GM21619 (cell line): Measurements from ENCODE around the gene WSCD2.
A peak's percentile ranks its signal among the peaks of the same experiment; 100 is the strongest.

Source experiments
- ATAC-seq: cut with Tn5 transposase; IDR thresholded peaks from one replicate; pipeline ENCODE4 v1.9.1; 2021; ENCODE audit not compliant: unreplicated experiment

The WSCD2 gene

GRCh38 chr12:108107293-108107692 is 21.8 kb upstream of the WSCD2 start:
- ATAC-seq: no peak

DNA sequence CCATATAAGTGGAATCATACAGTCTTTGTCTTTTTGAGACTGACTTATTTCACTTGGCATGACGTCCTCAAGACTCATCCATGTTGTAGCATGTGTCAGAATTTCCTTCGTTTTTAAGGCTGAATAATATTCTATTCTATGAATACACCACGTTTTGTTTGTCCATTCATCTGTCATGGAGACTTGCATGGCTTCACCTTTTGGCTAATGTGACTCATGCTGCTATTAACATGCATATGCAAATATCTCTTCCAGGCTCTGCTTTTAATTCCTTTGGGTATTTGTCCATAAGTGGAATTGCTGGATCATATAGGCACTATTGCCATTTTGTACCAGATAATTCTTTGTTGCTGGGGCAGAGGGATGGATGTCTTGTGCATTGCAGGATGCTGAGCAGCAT is 19.6 kb upstream of the WSCD2 start:
- no peak for ATAC-seq

GRCh38 chr12:108109954-108110353 is 19.1 kb upstream of the WSCD2 start:
- no peak for ATAC-seq

- ATAC-seq: no peak
Measured at GRCh38 chr12:108110844-108111243, 18.2 kb upstream of the WSCD2 start.

GRCh38 chr12:108112832-108113556 is 16.1 kb upstream of the WSCD2 start:
- ATAC-seq: no peak

- no peak for ATAC-seq
Measured at GRCh38 chr12:108115123-108116121, 13.7 kb upstream of the WSCD2 start.

- no peak for ATAC-seq
Measured at GRCh38 chr12:108116254-108116653, 12.8 kb upstream of the WSCD2 start.

DNA sequence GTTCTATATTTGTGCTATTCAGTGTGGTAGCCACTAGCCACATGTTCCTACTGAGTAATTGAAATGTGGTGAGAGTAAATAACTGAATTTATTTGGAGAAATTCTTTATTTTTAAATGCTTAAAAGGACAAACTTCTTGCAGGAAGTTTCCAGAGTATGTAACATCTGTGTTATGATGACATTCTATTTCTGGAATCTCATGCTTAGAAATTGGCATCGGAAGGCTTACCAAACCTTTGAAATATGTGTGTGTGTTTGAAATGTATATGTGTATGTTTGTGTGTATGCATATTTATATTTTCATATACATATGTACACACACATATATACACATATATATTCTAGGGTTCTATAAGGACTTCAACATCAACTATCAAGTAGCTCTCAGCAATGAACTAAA is 12.4 kb upstream of the WSCD2 start:
- ATAC-seq: no peak

DNA sequence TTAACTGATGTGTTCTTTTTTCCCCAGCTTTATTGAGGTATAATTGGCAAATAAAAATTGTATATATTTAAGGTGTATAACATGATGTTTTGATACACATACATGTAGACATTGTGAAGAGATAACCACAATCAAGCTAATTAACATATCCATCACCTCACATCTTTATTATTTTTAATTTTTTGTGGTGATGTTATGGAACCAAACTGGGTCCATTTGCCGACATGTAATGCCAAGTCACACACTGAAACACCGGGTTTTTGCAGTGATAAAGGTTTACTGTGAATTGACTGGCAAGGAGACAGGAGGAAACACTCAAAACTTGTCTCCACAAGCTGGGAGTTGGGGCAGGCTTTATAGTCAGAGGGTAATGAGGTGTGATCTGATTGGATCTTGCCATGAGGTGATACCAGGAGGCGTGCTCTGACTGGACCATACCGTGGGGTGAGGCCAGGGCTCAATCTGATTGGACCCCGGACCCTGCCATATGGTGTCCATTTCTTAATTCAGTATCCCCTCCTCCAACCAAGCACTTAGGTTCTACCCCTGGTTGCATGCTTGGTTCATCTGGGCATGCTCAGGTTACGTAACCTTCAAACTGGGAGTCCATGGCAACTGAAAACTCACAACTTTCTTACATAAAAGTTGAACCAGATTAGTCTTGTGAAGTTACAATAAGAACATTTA is 11.8 kb upstream of the WSCD2 start:
- no peak for ATAC-seq

- ATAC-seq: no peak
Measured at GRCh38 chr12:108117902-108118301, 11.2 kb upstream of the WSCD2 start.

DNA sequence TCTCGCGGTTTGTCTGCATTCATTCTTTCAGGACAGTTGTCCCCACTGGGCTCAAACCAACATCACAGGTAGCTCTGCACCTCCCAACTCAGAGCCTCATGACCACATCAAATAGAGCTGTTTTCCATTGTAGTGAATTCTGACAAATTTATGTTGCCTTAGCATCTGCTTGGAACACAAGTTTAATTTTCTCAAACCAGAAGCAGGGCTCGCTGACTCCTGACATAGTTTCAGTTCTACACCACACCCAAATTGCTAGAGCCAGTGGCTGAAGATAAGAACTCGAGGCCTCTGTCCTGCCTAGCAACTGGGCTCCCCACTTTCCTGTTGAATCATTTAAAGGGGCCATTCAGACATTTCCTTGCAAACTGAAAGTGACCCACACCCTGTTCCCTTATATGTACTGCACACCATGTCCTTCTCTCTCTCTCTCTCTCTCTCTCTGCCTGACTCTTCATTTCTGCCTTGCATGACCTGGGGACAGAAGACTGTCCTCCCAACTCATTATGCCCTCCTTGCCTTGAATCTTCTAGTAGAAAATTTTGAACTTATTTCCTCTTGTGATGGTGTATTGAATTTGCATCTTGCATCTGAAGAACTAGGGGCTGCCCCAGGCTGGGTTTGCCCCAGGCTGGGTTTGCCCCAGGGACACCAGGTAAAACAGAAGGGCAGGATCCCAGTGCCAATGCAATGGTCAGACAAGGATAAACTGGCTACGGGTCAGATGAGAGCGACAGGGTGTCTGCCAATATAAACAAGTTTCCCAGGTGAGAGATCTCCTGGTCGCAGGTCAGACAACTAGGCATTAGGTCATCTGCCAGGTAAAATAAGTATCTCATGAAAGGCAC is 9.7 kb upstream of the WSCD2 start:
- peak; percentile 58 for ATAC-seq

GRCh38 chr12:108119974-108120862 is 8.9 kb upstream of the WSCD2 start:
- ATAC-seq: no peak

DNA sequence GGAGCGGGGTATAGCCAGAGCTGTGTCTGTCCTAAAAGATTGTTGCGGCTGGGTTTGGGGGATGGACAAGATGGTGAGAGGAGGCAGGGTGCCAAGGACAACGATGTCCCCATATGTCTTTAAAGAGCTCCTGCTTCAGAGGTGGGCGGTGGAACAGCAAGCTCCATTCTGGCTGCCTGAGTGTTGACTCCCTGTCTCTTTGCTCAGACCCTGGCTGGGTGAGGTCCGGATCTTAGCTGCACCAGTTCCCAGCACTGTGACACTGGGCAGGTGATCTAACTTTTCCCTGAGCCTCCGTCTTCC is 8.3 kb upstream of the WSCD2 start:
- no peak for ATAC-seq

- no peak for ATAC-seq
Measured at GRCh38 chr12:108121320-108121719, 7.8 kb upstream of the WSCD2 start.

GRCh38 chr12:108121728-108122471 is 7.2 kb upstream of the WSCD2 start:
- no peak for ATAC-seq

DNA sequence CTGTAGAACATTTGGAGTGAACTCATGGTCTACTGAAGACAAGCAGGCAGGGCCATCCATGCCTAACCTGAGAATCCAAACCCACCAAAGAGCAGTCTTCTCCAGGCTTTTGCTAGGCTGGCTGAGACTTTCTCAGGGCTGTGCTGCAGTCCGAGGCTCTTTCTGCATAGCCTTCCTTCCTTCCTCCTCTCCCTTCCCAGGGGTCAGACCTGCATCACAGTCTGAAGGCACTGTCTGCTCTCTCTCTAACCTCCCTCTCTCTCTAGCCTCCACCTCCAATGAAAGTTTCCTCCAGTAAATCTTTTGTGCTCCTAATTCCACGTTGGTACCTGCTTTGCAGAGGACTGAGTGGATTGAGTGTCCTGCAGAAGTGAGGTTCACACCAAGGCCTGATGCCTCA is 6.4 kb upstream of the WSCD2 start:
- ATAC-seq: no peak

GRCh38 chr12:108123402-108123801 is 5.7 kb upstream of the WSCD2 start:
- no peak for ATAC-seq

DNA sequence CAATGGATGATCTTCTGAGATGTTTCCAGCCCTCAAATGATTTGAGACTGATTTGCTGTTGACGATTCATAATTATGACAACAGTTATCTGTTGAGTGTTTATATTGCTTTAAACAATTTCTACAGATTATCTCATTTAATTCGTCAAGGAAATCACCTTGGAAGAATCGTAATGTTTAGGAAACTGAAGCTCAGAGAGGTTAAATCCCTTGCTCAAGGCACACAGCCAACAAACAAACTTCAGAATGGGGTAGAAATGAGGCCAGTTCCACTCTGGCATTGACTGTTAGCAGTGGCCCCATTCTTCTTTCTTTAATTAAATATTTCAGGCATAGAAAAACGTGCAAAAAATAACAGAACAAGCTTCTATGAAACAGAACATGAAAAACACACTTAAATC is 4.0 kb upstream of the WSCD2 start:
- ATAC-seq: no peak

DNA sequence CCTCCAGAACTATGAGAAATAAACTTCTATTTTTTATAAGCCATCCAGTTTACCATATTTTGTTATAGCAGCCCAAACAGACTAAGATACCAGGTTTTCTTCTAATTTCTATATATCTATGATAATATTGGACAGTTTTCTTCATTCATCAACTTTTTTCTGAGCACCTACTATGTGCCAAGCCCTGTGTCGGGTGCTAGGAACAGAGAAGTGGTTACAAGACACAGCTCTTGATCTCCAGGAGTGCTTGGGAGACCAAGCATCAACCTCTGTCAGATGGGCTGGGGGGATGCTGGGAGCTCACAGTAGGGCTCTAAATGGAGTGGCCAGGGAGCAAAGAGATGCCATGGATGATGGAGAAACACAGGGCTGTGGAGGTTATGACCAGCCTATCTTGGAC is 2.9 kb upstream of the WSCD2 start:
- ATAC-seq: no peak
